Frontal cortex (tissue), 4 donors: ENCODE results near the gene ZSCAN22. TPM values are rescaled to one million over a fixed set of nuclear protein-coding genes. Genes with fewer than 3 reads are reported as not detected.

Experiments used
- DNase-seq, 2 donors: peaks; one replicate each; pipeline ENCODE4 v3.0.0; 2012; ENCODE audit warnings: low spot score in 2 of 2
- FAIRE-seq: peaks from 2 replicates; lab custom pipeline; 2012; peaks lifted over from hg19 to GRCh38; lab: Jason Lieb, UNC
- small RNA-seq: library from RNA; depleted of rRNA; stranded (forward); fragments of <200 nt; gene quantifications from one replicate; pipeline ENCODE3, GENCODE V24; 2014
- total RNA-seq: library from RNA; depleted of rRNA; stranded (reverse); fragments of >200 nt; gene quantifications from one replicate; pipeline ENCODE4 v1.2.3, GENCODE V29; 2014
- donor health status: control.
- donor health status: control.
- donor health status: control.

The ZSCAN22 gene
- total RNA-seq, 1 donor from 2014 or later: 2.0 TPM

DNA sequence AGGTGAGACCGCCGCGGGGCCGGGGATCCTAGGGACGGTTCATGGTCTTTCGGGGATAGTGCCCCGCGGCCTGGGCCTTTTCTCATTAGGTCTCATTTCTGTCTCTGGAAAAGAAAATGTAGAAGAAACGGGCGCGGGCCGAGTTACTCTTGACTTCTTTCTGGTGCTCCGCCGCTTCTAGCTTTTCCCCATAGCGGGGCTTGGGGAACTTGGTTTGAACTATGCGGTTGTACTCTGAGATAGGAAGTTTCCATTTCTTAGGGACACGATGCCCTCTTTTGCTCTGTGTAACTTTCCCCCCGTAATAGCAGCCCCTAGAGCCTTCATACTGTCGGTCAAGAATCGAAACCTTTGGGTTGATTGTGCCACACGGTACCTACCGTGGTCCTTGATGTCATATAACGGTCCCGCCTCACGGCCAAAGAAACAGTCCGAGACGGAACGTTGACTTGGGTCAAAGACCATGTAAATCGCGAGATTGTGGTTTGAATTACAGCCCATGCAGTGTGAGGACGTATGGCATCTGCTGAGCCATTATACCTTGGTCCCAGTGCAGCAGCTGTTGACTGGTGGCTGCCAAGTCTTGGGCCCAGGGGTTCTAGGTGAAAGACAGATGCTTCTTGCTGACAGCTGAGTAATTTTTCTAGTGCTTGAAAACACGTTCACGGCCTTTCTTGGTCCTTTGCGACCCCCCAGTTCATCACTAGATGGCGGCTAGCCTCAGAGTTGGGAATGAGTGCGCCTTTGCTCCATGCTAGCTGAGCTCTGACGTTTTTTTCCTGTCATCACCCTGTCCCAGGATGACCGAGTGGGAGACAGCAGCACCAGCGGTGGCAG, 60.8 kb downstream of the ZSCAN22 start:
- FAIRE-seq (no peak), DNase-seq (no peak)

DNA sequence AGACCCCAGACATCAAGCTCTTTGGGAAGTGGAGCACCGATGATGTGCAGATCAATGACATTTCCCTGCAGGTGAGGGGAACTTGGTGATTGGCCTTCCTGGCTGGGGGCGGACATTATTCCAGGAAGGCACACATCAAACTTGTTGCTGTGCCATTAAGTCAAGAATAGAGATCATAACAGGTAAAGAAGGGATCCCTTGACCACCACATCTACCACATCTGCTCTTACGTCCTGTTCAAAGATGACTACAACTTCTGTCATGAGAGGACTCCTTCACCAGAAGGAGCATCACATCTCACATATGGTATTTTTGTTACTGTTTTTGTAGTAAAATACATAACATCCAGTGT, 61.4 kb downstream of the ZSCAN22 start:
- no peak for DNase-seq
- FAIRE-seq: no peak

Small RNA genes within 50 kb of the gene (small RNA-seq; reads per million reads assigned to genes)
- gene MIR4754 (not detected), gene MIR6806 (0.20 reads per million), gene RNA5SP473 (not detected)

Other genes starting within 250 kb of the ZSCAN22 start
- gene ZSCAN18, start 228.8 kb upstream of the ZSCAN22 start, total RNA-seq: 95.0 TPM
- 42.4 TPM for gene ZNF329, start 176.2 kb upstream of the ZSCAN22 start, total RNA-seq
- 23.2 TPM for gene ZNF274, start 143.9 kb upstream of the ZSCAN22 start, total RNA-seq
- 72.2 TPM for gene ZNF544, start 98.1 kb upstream of the ZSCAN22 start, total RNA-seq
- gene ZNF8, start 48.0 kb upstream of the ZSCAN22 start, total RNA-seq: 14.3 TPM
- gene ERVK3-1, start 21.6 kb upstream of the ZSCAN22 start, total RNA-seq: 22.4 TPM
- gene A1BG, start 26.5 kb downstream of the ZSCAN22 start, total RNA-seq: 0.41 TPM
- 6.1 TPM for gene ZNF497, start 35.8 kb downstream of the ZSCAN22 start, total RNA-seq
- gene ZNF837, start 54.0 kb downstream of the ZSCAN22 start, total RNA-seq: 2.4 TPM
- 2,200 TPM for gene RPS5, start 60.3 kb downstream of the ZSCAN22 start, total RNA-seq
- not detected for gene RNF225, start 68.7 kb downstream of the ZSCAN22 start, total RNA-seq
- 11.8 TPM for gene ZNF584, start 81.7 kb downstream of the ZSCAN22 start, total RNA-seq
- 15.9 TPM for gene ZNF132, start 113.2 kb downstream of the ZSCAN22 start, total RNA-seq
- gene ZNF324B, start 124.6 kb downstream of the ZSCAN22 start, total RNA-seq: 24.1 TPM
- 20.8 TPM for gene ZNF324, start 140.1 kb downstream of the ZSCAN22 start, total RNA-seq
- 8.6 TPM for gene ZNF446, start 149.4 kb downstream of the ZSCAN22 start, total RNA-seq
- 6.9 TPM for gene SLC27A5, start 185.0 kb downstream of the ZSCAN22 start, total RNA-seq
- 6.9 TPM for gene ZBTB45, start 192.8 kb downstream of the ZSCAN22 start, total RNA-seq
- gene TRIM28, start 217.1 kb downstream of the ZSCAN22 start, total RNA-seq: 332 TPM
- gene CHMP2A, start 228.1 kb downstream of the ZSCAN22 start, total RNA-seq: 62.8 TPM
- 64.8 TPM for gene UBE2M, start 231.6 kb downstream of the ZSCAN22 start, total RNA-seq
- 11.0 TPM for gene MZF1, start 246.3 kb downstream of the ZSCAN22 start, total RNA-seq